GM12878 (cell line): ENCODE data around the gene OTOA. TPM values are rescaled to one million over a fixed set of nuclear protein-coding genes. Genes with fewer than 3 reads are reported as not detected.

Experiments used
- ATF3 ChIP-seq: IDR thresholded peaks from 2 replicates; pipeline ENCODE4 v1.6.1; 2011; ENCODE audit warnings: low read depth, mild to moderate bottlenecking, low read length, moderate library complexity, borderline replicate concordance; ENCODE audit errors: extremely low read depth
- CEBPZ ChIP-seq: fragments of 150-350 bp; IDR thresholded peaks from 2 replicates; pipeline ENCODE4 v1.6.1; 2016; ENCODE audit warnings: low read depth, low read length
- CTCF ChIP-seq, 3 experiments: IDR thresholded peaks in 2 of 3; conservative IDR thresholded peaks in 1 of 3; 2 replicates each; pipeline ENCODE4 v1.5.1; 2011; ENCODE audit warnings: low read depth in 3 of 3, low read length in 3 of 3, mild to moderate bottlenecking in 3 of 3, control low read depth in 2 of 3, moderate library complexity in 2 of 3, inconsistent platforms in 1 of 3, mixed read lengths in 1 of 3; ENCODE audit not compliant: control insufficient read depth in 2 of 3, insufficient read depth in 1 of 3; ENCODE audit errors: extremely low read depth in 1 of 3
- CUX1 ChIP-seq: IDR thresholded peaks from 2 replicates; pipeline ENCODE4 v1.6.1; 2012; ENCODE audit warnings: improper control_type of control experiment, low read depth, low read length; ENCODE audit not compliant: insufficient replicate concordance
- EED ChIP-seq: sonication (generic); IDR thresholded peaks from 2 replicates; pipeline ENCODE4 v1.6.1; 2016; ENCODE audit warnings: antibody characterized with exemption, low read depth
- EP300 ChIP-seq, 2 experiments: fragments of 150-350 bp in 1 of 2; IDR thresholded peaks; 2 replicates each; pipeline ENCODE4 v1.6.1; 2011 to 2012; ENCODE audit warnings: low read depth in 2 of 2, low read length in 2 of 2, borderline replicate concordance in 1 of 2, improper control_type of control experiment in 1 of 2, inconsistent platforms in 1 of 2; ENCODE audit not compliant: control insufficient read depth in 1 of 2
- HCFC1 ChIP-seq: fragments of 150-350 bp; IDR thresholded peaks from 2 replicates; pipeline ENCODE4 v1.6.1; 2014; ENCODE audit warnings: low read length
- HDAC6 ChIP-seq: fragments of 200-600 bp; sonication (generic); IDR thresholded peaks from one replicate; pipeline ENCODE4 v1.8.0; 2017; ENCODE audit warnings: antibody characterized with exemption; ENCODE audit not compliant: unreplicated experiment
- IRF5 ChIP-seq: fragments of 450-650 bp; IDR thresholded peaks from 2 replicates; pipeline ENCODE4 v1.6.1; 2017; ENCODE audit warnings: borderline replicate concordance
- KDM1A ChIP-seq: fragments of 200-600 bp; sonication (generic); IDR thresholded peaks from 2 replicates; pipeline ENCODE4 v1.6.1; 2016; ENCODE audit warnings: borderline replicate concordance
- RELA ChIP-seq: fragments of 450-650 bp; IDR thresholded peaks from 2 replicates; pipeline ENCODE4 v1.8.0; 2014; ENCODE audit warnings: borderline replicate concordance; ENCODE audit not compliant: partially characterized antibody
- RUNX3 ChIP-seq: IDR thresholded peaks from 2 replicates; pipeline ENCODE4 v1.6.1; 2012; ENCODE audit warnings: low read length, inconsistent platforms
- USF2 ChIP-seq: IDR thresholded peaks from 2 replicates; pipeline ENCODE4 v1.6.1; 2011; ENCODE audit warnings: low read depth, low read length, improper control_type of control experiment, borderline replicate concordance
- polyA plus RNA-seq, 11 experiments: library from polyadenylated mRNA; depleted of rRNA in 4 of 11; unstranded in 6 of 11; stranded (reverse) in 5 of 11; fragments of >200 nt; fragmentation: Nextera tagmentation in 4 of 11; fragmentation: Illumina TruSeq in 1 of 11; extraction: Ambion mirVana in 4 of 11; extraction: Trizol in 1 of 11; gene quantifications; 1 replicate in 1 of 11; 2 replicates in 10 of 11; pipeline versions ENCODE4 v1.2.1 to v1.2.3, GENCODE V29; 2011 to 2016; ENCODE audit warnings: inconsistent platforms in 2 of 11, missing spikeins in 2 of 11, low read depth in 1 of 11
- total RNA-seq, 4 experiments: library from RNA; depleted of rRNA in 3 of 4; stranded (reverse); fragments of >200 nt in 3 of 4; fragmentation: Illumina TruSeq in 1 of 4; extraction: Trizol in 1 of 4; gene quantifications; 2 replicates each; pipeline versions ENCODE4 v1.2.1 to v1.2.3, GENCODE V29; 2013 to 2021

Gene OTOA
- total and polyA plus RNA-seq, 10 of the 15 experiments (the other 5 are each of a cell fraction or from before 2014, with no cell fraction given), result 0.33 to 1.5 (median 0.61) TPM

GRCh38 chr16:21646721-21647561 is 16.8 kb upstream of the OTOA start (continued):
- no peak for TF ChIP-seq CTCF (IDR thresholded peaks at IDR 0.05 in 2 of 3, conservative IDR thresholded peaks at IDR 0.05 in 1 of 3; ENCODE audit: control insufficient read depth in 2 of 3, extremely low read depth in 1 of 3, insufficient read depth in 1 of 3, low read depth in 3 of 3, low read length in 3 of 3)
- no peak for TF ChIP-seq USF2
- TF ChIP-seq HCFC1, result no peak
- no peak for TF ChIP-seq ATF3
- peak; percentile 59 for TF ChIP-seq CUX1
- peak; percentile 98 for TF ChIP-seq RUNX3
- no peak for TF ChIP-seq RELA
- peak; percentile 36 to 74; a peak in 3 of 4 replicates for TF ChIP-seq EP300 (IDR thresholded peaks at IDR 0.05; ENCODE audit: borderline replicate concordance in 1 of 2, control insufficient read depth in 1 of 2, low read depth in 2 of 2, low read length in 2 of 2)
- TF ChIP-seq KDM1A, result no peak
- TF ChIP-seq HDAC6, result no peak
- TF ChIP-seq EED, result peak; percentile 85
- TF ChIP-seq IRF5, result no peak
- TF ChIP-seq CEBPZ, result no peak
